GM20000 (cell line): ENCODE measurements around the gene CEND1.

Experiments
- DNase-seq: peaks from one replicate; pipeline ENCODE4 v3.0.0; 2012; ENCODE audit warnings: low spot score
- CTCF ChIP-seq: IDR thresholded peaks from 2 replicates; pipeline ENCODE4 v1.5.1; 2012; ENCODE audit warnings: mild to moderate bottlenecking, control low read depth; ENCODE audit errors: extremely low read depth, missing control alignments

The CEND1 gene

GRCh38 chr11:815675-816432 is 26.0 kb upstream of the CEND1 start:
- DNase-seq: no peak
- no peak for TF ChIP-seq CTCF

GRCh38 chr11:813456-814096 is 23.7 kb upstream of the CEND1 start:
- TF ChIP-seq CTCF: no peak
- DNase-seq: no peak

GRCh38 chr11:813072-813455 is 23.2 kb upstream of the CEND1 start:
- no peak for TF ChIP-seq CTCF

GRCh38 chr11:812390-812789 is 22.5 kb upstream of the CEND1 start:
- DNase-seq: no peak
- no peak for TF ChIP-seq CTCF

More at GRCh38 chr11:813072-813455, 23.2 kb upstream of the CEND1 start:
- no peak for DNase-seq

GRCh38 chr11:811446-812245 is 21.8 kb upstream of the CEND1 start:
- no peak for TF ChIP-seq CTCF
- DNase-seq: no peak

GRCh38 chr11:810040-810567 is 20.2 kb upstream of the CEND1 start:
- no peak for TF ChIP-seq CTCF
- no peak for DNase-seq
